Neural cell (in vitro differentiated cells): Measurements from ENCODE around the gene TMX1. TPM values are rescaled to one million over a fixed set of nuclear protein-coding genes. Genes with fewer than 3 reads are reported as not detected.

Experiments used
- H2AFZ ChIP-seq: fragments of 200-600, 300-800 bp; sonication (generic), shearing (Covaris generic); 2 replicates; pipeline ENCODE4 v1.6.0; 2014; ENCODE audit warnings: low read depth, mild to moderate bottlenecking, antibody characterized with exemption, low read length, moderate library complexity
- H3F3A ChIP-seq: fragments of 200-600 bp; shearing (Covaris generic); 2 replicates; pipeline ENCODE4 v1.6.1; 2016; ENCODE audit warnings: mild to moderate bottlenecking, moderate library complexity, mixed read lengths, antibody characterized with exemption, low read length; ENCODE audit not compliant: insufficient read depth, poor library complexity, severe bottlenecking
- H3K27ac ChIP-seq: fragments of 200-600, 300-800 bp; sonication (generic), shearing (Covaris generic); 2 replicates; pipeline ENCODE4 v1.5.1; 2014; ENCODE audit warnings: mild to moderate bottlenecking, low read length, moderate library complexity
- H3K27me3 ChIP-seq: fragments of 300-800, 200-600 bp; sonication (generic), shearing (Covaris generic); 2 replicates; pipeline ENCODE4 v1.6.0; 2014; ENCODE audit warnings: mild to moderate bottlenecking, low read depth, low read length, moderate library complexity; ENCODE audit not compliant: insufficient read depth
- H3K36me3 ChIP-seq: fragments of 300-800, 200-600 bp; sonication (generic), shearing (Covaris generic); 2 replicates; pipeline ENCODE4 v1.5.1; 2014; ENCODE audit warnings: mild to moderate bottlenecking, antibody characterized with exemption, low read length, moderate library complexity; ENCODE audit not compliant: insufficient read depth
- H3K4me2 ChIP-seq: fragments of 300-800, 200-600 bp; sonication (generic), shearing (Covaris generic); 2 replicates; pipeline ENCODE4 v1.6.0; 2014; ENCODE audit warnings: mild to moderate bottlenecking, low read length
- H3K4me3 ChIP-seq: fragments of 300-800, 200-600 bp; sonication (generic), shearing (Covaris generic); 2 replicates; pipeline ENCODE4 v1.5.1; 2014; ENCODE audit warnings: mild to moderate bottlenecking, low read length, moderate library complexity
- H3K79me2 ChIP-seq: fragments of 200-600 bp; shearing (Covaris generic); replicated peaks from 2 replicates; pipeline ENCODE4 v1.6.0; 2014; ENCODE audit warnings: mild to moderate bottlenecking, low read length, moderate library complexity; ENCODE audit not compliant: insufficient read depth
- H3K9ac ChIP-seq: fragments of 300-800, 200-600 bp; sonication (generic), shearing (Covaris generic); 2 replicates; pipeline ENCODE4 v1.6.1; 2016; ENCODE audit warnings: mild to moderate bottlenecking, low read length, mixed read lengths
- H3K9me2 ChIP-seq: fragments of 200-600 bp; shearing (Covaris generic); 2 replicates; pipeline ENCODE4 v1.6.1; 2016; ENCODE audit warnings: mild to moderate bottlenecking, low read length, mixed read lengths; ENCODE audit not compliant: insufficient read depth
- H3K9me3 ChIP-seq: fragments of 200-600, 300-800 bp; sonication (generic), shearing (Covaris generic); 2 replicates; pipeline ENCODE4 v1.6.1; 2016; ENCODE audit warnings: mild to moderate bottlenecking, mixed run types, low read length, moderate library complexity, mixed read lengths
- H4K20me1 ChIP-seq: fragments of 200-600 bp; shearing (Covaris generic); 2 replicates; pipeline ENCODE4 v1.6.1; 2016; ENCODE audit warnings: mild to moderate bottlenecking, mixed run types; ENCODE audit not compliant: insufficient read depth
- CTCF ChIP-seq: fragments of 450-650 bp; IDR thresholded peaks from 2 replicates; pipeline ENCODE4 v1.5.1; 2014; ENCODE audit warnings: antibody characterized with exemption, mild to moderate bottlenecking, moderate library complexity; ENCODE audit not compliant: poor library complexity, severe bottlenecking
- EP300 ChIP-seq: fragments of 450-650 bp; conservative IDR thresholded peaks from 2 replicates; pipeline ENCODE4 v1.6.1; 2014; ENCODE audit warnings: antibody characterized with exemption, mild to moderate bottlenecking, moderate library complexity; ENCODE audit not compliant: poor library complexity, severe bottlenecking
- EZH2 ChIP-seq: fragments of 200-600, 300-800 bp; shearing (Covaris generic), sonication (generic); IDR thresholded peaks from 2 replicates; pipeline ENCODE4 v1.6.1; 2014; ENCODE audit warnings: antibody characterized with exemption, low read length, borderline replicate concordance, mild to moderate bottlenecking; ENCODE audit not compliant: insufficient read depth, poor library complexity, severe bottlenecking
- MXI1 ChIP-seq: fragments of 450-650 bp; conservative IDR thresholded peaks from 2 replicates; pipeline ENCODE4 v1.6.1; 2014; ENCODE audit warnings: antibody characterized with exemption, mild to moderate bottlenecking; ENCODE audit not compliant: poor library complexity, severe bottlenecking
- POLR2AphosphoS5 ChIP-seq: IDR thresholded peaks from 2 replicates; pipeline ENCODE4 v1.6.1; 2012
- RAD21 ChIP-seq: fragments of 450-650 bp; conservative IDR thresholded peaks from 2 replicates; pipeline ENCODE4 v1.6.1; 2014; ENCODE audit warnings: antibody characterized with exemption, mild to moderate bottlenecking, moderate library complexity
- REST ChIP-seq: IDR thresholded peaks from 2 replicates; pipeline ENCODE4 v1.6.1; 2012; ENCODE audit warnings: borderline replicate concordance
- SMC3 ChIP-seq: fragments of 450-650 bp; conservative IDR thresholded peaks from 2 replicates; pipeline ENCODE4 v1.6.1; 2014; ENCODE audit warnings: antibody characterized with exemption, mild to moderate bottlenecking, moderate library complexity; ENCODE audit not compliant: poor library complexity
- TAF1 ChIP-seq: IDR thresholded peaks from 2 replicates; pipeline ENCODE4 v1.6.1; 2012; ENCODE audit warnings: low read depth
- polyA plus RNA-seq: library from polyadenylated mRNA; depleted of rRNA; stranded (reverse); fragments of >200 nt; gene quantifications from 2 replicates; pipeline ENCODE4 v1.2.3, GENCODE V29; 2014

Gene TMX1
- polyA plus RNA-seq, 1 donor from 2014 or later, result 25.3 TPM

GRCh38 chr14:51236314-51236713 is 3.7 kb upstream of the TMX1 start:
- no peaks in the 10 kb centered on the region for H4K20me1 ChIP-seq
- H3K27ac ChIP-seq, result no peak overlapping the region
- H3F3A ChIP-seq, result no peaks in the 10 kb centered on the region
- H3K79me2 ChIP-seq, result peaks cover 9% of the 10 kb centered on the region
- H3K27me3 ChIP-seq, result no peaks in the 10 kb centered on the region
- TF ChIP-seq CTCF, result no peak
- H3K9me3 ChIP-seq, result no peaks in the 10 kb centered on the region
- H2AFZ ChIP-seq, result no peak overlapping the region
- H3K9me2 ChIP-seq, result no peaks in the 10 kb centered on the region
- H3K4me2 ChIP-seq, result no peak overlapping the region
- H3K9ac ChIP-seq, result no peak overlapping the region
- H3K36me3 ChIP-seq, result no peaks in the 10 kb centered on the region
- no peak overlapping the region for H3K4me3 ChIP-seq

- no peaks in the 10 kb centered on the region for H3F3A ChIP-seq
- H2AFZ ChIP-seq, result peak overlapping the region; percentile 57
- no peaks in the 10 kb centered on the region for H3K9me3 ChIP-seq
- H4K20me1 ChIP-seq, result no peaks in the 10 kb centered on the region
- no peak overlapping the region for H3K27ac ChIP-seq
- peak overlapping the region; percentile 68 for H3K4me2 ChIP-seq
- H3K27me3 ChIP-seq, result no peaks in the 10 kb centered on the region
- peaks cover 47% of the 10 kb centered on the region for H3K79me2 ChIP-seq
- peak overlapping the region; percentile 69 for H3K9ac ChIP-seq
- peak overlapping the region; percentile 83 for H3K4me3 ChIP-seq
- TF ChIP-seq MXI1 (no peak), EP300 (no peak), SMC3 (no peak), REST (no peak), POLR2AphosphoS5 (no peak), TAF1 (no peak), RAD21 (no peak), CTCF (no peak), EZH2 (no peak)
- no peaks in the 10 kb centered on the region for H3K9me2 ChIP-seq
- no peaks in the 10 kb centered on the region for H3K36me3 ChIP-seq
Measured at GRCh38 chr14:51240804-51241380, 845 bp downstream of the TMX1 start.
